ENCODE results near the gene NAB1.
A peak's percentile ranks its signal among the peaks of the same experiment; 100 is the strongest.

Gene NAB1

GRCh38 chr2:190716176-190716807 is 67.4 kb downstream of the NAB1 start:
- DNase-seq: no peak

- DNase-seq: no peak
These were observed 68.4 kb downstream of the NAB1 start for GRCh38 chr2:190717306-190717705.

GRCh38 chr2:190717764-190718651 is 69.1 kb downstream of the NAB1 start:
- peak; percentile 54 for DNase-seq

GRCh38 chr2:190718652-190719526 is 70.0 kb downstream of the NAB1 start:
- DNase-seq: peak; percentile 87

GRCh38 chr2:190720276-190720675 is 71.4 kb downstream of the NAB1 start:
- no peak for DNase-seq

- DNase-seq: no peak
These were observed 71.8 kb downstream of the NAB1 start for GRCh38 chr2:190720691-190721090.

- DNase-seq: peak; percentile 50
These were observed 73.3 kb downstream of the NAB1 start for GRCh38 chr2:190722061-190722759.

- peak; percentile 39 for DNase-seq
These were observed 74.0 kb downstream of the NAB1 start for GRCh38 chr2:190722835-190723234.

GRCh38 chr2:190723397-190724090 is 74.7 kb downstream of the NAB1 start:
- DNase-seq: no peak

GRCh38 chr2:190726255-190726654 is 77.4 kb downstream of the NAB1 start:
- DNase-seq: no peak

GRCh38 chr2:190736355-190736754 is 87.5 kb downstream of the NAB1 start:
- no peak for DNase-seq

- no peak for DNase-seq
These were observed 91.6 kb downstream of the NAB1 start for GRCh38 chr2:190740449-190740848.
